Kidney epithelial cell (primary cell): ENCODE measurements around the gene GPR17. TPM values are rescaled to one million over a fixed set of nuclear protein-coding genes. Genes with fewer than 3 reads are reported as not detected.
A peak's percentile ranks its signal among the peaks of the same experiment; 100 is the strongest.

Source experiments
- DNase-seq: peaks from one replicate; pipeline ENCODE4 v3.0.0-alpha.2; 2010; ENCODE audit warnings: low read depth
- H3K27me3 ChIP-seq: 2 replicates; pipeline ENCODE4 v1.6.0; 2011; ENCODE audit warnings: low read length; ENCODE audit not compliant: control insufficient read depth, insufficient read depth
- H3K36me3 ChIP-seq: 2 replicates; pipeline ENCODE4 v1.5.1; 2011; ENCODE audit warnings: low read length; ENCODE audit not compliant: control insufficient read depth, insufficient read depth
- H3K4me3 ChIP-seq: 2 replicates; pipeline ENCODE4 v1.5.1; 2011; ENCODE audit warnings: low read depth, mild to moderate bottlenecking, control low read depth, low read length
- CTCF ChIP-seq: IDR thresholded peaks from 2 replicates; pipeline ENCODE4 v1.5.1; 2011; ENCODE audit warnings: mild to moderate bottlenecking, moderate library complexity, low read length, control low read depth, inconsistent platforms; ENCODE audit not compliant: insufficient read depth, poor library complexity, severe bottlenecking
- total RNA-seq: library from RNA; depleted of rRNA; stranded (reverse); fragments of >200 nt; gene quantifications from 2 replicates; pipeline ENCODE4 v1.2.3, GENCODE V29; 2015

GPR17 gene
- total RNA-seq, 1 donor from 2014 or later, result not detected

GRCh38 chr2:127646487-127647241 lies 711 bp downstream of the GPR17 start:
- TF ChIP-seq CTCF, result no peak
- no peaks in the 10 kb centered on the region for H3K36me3 ChIP-seq
- peaks cover 2% of the 10 kb centered on the region for H3K27me3 ChIP-seq

GRCh38 chr2:127647242-127648190 lies 1.6 kb downstream of the GPR17 start:
- no peak for TF ChIP-seq CTCF
- no peaks in the 10 kb centered on the region for H3K36me3 ChIP-seq
- H3K4me3 ChIP-seq, result no peak overlapping the region
- DNase-seq, result no peak
- peaks cover 2% of the 10 kb centered on the region for H3K27me3 ChIP-seq

More at GRCh38 chr2:127646487-127647241, 711 bp downstream of the GPR17 start:
- no peak overlapping the region for H3K4me3 ChIP-seq
- no peak for DNase-seq

- no peak for TF ChIP-seq CTCF
- DNase-seq, result no peak
- H3K4me3 ChIP-seq, result no peak overlapping the region
Measured at GRCh38 chr2:127648321-127648720, 2.4 kb downstream of the GPR17 start.

GRCh38 chr2:127649100-127649611 lies 3.2 kb downstream of the GPR17 start:
- TF ChIP-seq CTCF, result no peak
- Histone ChIP-seq H3K4me3 (no peak overlapping the region), H3K36me3 (no peaks in the 10 kb centered on the region), H3K27me3 (peaks cover 2% of the 10 kb centered on the region)
- DNase-seq, result no peak

More at GRCh38 chr2:127648321-127648720, 2.4 kb downstream of the GPR17 start:
- peaks cover 2% of the 10 kb centered on the region for H3K27me3 ChIP-seq
- no peaks in the 10 kb centered on the region for H3K36me3 ChIP-seq

GRCh38 chr2:127649684-127650040 lies 3.7 kb downstream of the GPR17 start:
- TF ChIP-seq CTCF, result peak; percentile 87
- Histone ChIP-seq H3K4me3 (no peak overlapping the region), H3K36me3 (no peaks in the 10 kb centered on the region), H3K27me3 (peaks cover 2% of the 10 kb centered on the region)
- DNase-seq, result peak; percentile 23
